Omental fat pad (tissue), 4 donors: ENCODE results near the gene ATG5. TPM values are rescaled to one million over a fixed set of nuclear protein-coding genes. Genes with fewer than 3 reads are reported as not detected.

Source experiments
- ATAC-seq: fragments of 150-250 bp; one replicate; pipeline ENCODE4 v1.9.1; 2016; ENCODE audit warnings: mild to moderate bottlenecking, moderate library complexity; ENCODE audit not compliant: low FRiP score
- DNase-seq: peaks from one replicate; pipeline ENCODE4 v3.0.0-alpha.2; 2019; ENCODE audit warnings: low spot score
- total RNA-seq, 4 donors: library from RNA; depleted of rRNA; stranded (reverse); fragments of >200 nt; gene quantifications; one replicate each; pipeline ENCODE4 v1.1.0, GENCODE V29; 2016
- TF ChIP-seq, protein P1 (sequence below), 3 donors: fragments of 450-650 bp; IDR thresholded peaks; one replicate each; pipeline ENCODE4 v1.5.1; 2016 to 2017; ENCODE audit warnings: antibody characterized with exemption in 3 of 3, mild to moderate bottlenecking in 3 of 3, moderate library complexity in 2 of 3

The ATG5 gene
- total RNA-seq, 4 donors from 2014 or later, result 27.8 to 40.0 (median 31.8) TPM

DNA sequence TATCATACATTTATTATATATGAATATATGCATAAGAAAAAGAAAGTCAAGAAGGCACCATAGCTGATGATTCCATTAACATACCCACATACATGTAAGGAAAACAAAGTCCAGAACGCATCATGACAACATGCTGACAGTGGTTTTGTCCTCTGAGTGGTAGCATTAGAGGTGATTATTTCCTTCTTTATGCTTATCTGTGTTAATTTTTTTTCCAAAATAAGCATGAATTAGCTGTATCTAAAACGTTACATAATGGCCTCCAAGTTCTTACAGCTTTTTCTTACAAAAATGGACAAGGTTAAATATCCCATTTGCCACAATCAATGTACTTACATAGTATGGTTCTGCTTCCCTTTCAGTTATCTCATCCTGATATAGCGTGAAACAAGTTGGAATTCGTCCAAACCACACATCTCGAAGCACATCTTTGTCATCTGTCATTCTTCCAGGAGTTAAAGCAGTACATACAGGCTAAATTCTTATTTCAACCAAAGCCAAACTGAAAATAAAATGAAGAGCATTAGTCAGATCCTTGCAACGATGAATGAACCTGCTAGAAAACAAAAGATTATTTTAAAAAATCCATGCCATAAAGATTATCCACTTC is 9.7 kb downstream of the ATG5 start:
- ATAC-seq (no peak), DNase-seq (no peak)
- TF ChIP-seq, protein P1, sequence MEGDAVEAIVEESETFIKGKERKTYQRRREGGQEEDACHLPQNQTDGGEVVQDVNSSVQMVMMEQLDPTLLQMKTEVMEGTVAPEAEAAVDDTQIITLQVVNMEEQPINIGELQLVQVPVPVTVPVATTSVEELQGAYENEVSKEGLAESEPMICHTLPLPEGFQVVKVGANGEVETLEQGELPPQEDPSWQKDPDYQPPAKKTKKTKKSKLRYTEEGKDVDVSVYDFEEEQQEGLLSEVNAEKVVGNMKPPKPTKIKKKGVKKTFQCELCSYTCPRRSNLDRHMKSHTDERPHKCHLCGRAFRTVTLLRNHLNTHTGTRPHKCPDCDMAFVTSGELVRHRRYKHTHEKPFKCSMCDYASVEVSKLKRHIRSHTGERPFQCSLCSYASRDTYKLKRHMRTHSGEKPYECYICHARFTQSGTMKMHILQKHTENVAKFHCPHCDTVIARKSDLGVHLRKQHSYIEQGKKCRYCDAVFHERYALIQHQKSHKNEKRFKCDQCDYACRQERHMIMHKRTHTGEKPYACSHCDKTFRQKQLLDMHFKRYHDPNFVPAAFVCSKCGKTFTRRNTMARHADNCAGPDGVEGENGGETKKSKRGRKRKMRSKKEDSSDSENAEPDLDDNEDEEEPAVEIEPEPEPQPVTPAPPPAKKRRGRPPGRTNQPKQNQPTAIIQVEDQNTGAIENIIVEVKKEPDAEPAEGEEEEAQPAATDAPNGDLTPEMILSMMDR (IDR thresholded peaks at IDR 0.05), result no peak

DNA sequence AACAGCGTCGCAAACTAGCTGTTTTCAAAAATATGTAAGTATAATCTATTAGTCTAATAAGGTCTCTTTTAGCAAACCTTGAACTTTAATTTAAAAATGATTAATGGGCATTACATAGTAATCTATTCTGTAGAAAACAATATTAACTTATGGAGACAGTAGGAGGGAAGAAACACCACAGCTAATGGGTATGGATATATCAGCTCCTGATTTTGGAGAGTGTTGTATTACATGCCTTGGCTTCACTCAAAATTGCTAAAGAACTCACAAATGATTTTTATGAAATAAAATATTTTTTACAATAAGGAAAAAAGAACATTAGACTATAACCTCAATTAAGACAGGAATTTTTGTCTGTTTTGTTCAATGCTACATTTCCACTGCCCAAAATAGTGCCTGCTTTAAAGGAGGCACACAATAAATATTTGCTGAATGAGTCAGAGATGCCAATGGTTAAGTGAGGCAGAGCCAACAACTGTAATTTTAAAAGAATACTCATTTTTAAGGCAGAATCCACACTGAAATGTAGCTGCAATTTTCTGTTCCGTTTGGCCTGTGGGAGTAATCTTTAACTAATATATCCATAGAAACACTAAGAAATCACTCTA is 15.7 kb downstream of the ATG5 start:
- ATAC-seq (no peak), DNase-seq (no peak)
- TF ChIP-seq, protein P1 (IDR thresholded peaks at IDR 0.05), result no peak

DNA sequence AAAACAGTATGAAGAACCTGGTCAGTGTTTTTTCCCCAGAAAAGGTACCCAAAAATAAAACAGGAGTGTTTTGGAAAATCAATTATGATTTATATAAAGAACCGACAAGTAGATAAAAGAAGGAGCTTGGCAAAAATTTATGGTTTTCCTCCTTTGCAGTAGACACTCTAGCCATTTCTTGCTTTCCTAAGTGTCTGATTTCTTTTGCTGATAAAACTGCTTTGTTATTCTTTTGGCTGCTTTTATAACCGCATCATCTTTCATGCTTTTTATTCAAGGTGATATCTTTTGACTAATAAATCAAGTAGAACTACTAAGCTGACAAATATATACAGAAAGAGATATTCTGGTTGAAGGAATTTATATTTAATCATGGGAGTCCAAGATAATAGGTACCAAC is 16.6 kb downstream of the ATG5 start:
- TF ChIP-seq, protein P1 (IDR thresholded peaks at IDR 0.05), result no peak
- no peak for DNase-seq
- no peak for ATAC-seq

DNA sequence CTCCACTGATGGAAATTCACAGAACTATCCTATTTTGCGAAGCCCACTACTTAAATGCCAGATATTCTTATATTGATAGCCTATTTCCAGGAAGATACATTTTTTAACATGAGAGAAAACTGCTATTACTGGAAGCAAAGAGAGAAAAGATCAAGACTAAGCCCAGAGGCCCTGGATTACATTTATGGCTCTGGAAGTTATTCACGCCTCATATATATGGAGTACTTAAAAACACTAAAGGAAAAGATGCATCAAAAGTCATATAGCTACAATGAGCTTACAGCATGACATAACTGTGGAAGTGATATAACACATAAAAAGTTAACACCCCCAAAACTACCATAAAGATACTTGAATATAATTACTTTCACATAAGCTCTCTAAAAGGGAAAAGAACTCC is 19.8 kb downstream of the ATG5 start:
- DNase-seq (no peak), ATAC-seq (no peak)
- TF ChIP-seq, protein P1 (IDR thresholded peaks at IDR 0.05), result no peak

DNA sequence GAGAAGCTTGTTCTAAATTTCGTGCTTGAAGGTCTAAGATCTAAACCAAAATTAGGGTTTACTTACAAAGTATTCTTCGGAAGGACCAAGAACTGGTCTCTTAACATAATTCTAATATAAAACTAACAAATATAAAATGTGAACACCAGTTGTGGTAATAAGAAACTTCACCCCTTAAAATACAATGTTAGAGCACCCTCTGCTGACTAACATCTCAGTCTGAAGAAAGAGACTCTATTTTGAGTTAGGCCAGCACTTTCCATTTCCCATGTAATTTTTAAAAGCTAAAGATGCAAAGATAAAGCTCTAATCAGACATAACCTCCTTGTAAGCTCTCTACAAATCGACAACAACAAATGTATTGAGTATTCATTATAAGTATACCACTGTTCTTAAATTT is 24.6 kb downstream of the ATG5 start:
- TF ChIP-seq, protein P1 (IDR thresholded peaks at IDR 0.05), result no peak
- no peak for ATAC-seq
- no peak for DNase-seq

DNA sequence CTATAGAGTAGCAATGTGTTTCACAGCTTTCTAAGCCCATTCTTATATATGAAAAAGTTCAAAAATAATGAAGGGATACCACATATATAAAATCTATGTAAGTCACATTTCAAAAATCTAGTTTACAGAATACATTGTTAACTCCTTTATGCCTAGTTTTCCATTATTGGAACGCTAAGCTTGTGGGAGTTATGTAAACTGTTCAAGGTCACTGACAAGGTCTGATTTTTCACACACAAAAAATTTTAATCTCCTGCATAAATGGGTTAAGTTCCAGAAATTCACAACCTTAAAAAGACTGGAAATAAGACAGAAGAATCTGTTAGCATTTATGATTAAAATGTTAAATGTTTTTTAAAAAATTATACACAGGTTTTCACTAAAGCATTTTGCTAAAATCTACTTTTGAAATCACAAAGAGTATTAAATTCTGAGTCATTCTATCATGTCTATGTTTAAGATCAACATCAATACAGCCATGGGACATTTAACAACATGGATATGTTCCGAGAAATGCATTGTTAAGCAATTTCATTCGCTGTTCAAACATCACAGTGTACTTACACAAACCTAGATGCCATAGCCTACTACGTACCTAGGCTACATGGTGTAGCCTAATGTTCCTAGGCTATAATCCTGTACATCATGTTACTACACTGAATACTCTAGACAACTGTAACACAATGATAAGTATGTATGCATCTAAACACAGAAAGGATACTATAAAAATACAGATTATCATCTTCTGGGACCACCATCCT is 25.4 kb downstream of the ATG5 start:
- TF ChIP-seq, protein P1 (IDR thresholded peaks at IDR 0.05), result no peak
- ATAC-seq (no peak), DNase-seq (no peak)
